Loucy (cell line): ENCODE results near the gene RNPS1.

Source experiments
- H2AFZ ChIP-seq: fragments of 200-600 bp; sonication (generic); 2 replicates; pipeline ENCODE4 v1.6.0; 2016; ENCODE audit warnings: antibody characterized with exemption, mild to moderate bottlenecking, low read length, moderate library complexity
- H3F3A ChIP-seq: fragments of 200-600 bp; 2 replicates; pipeline ENCODE4 v1.6.0; 2016; ENCODE audit warnings: antibody characterized with exemption, low read depth, mild to moderate bottlenecking
- H3K27me3 ChIP-seq: fragments of 200-600 bp; sonication (generic); 2 replicates; pipeline ENCODE4 v1.6.1; 2014; ENCODE audit warnings: low read length, mild to moderate bottlenecking; ENCODE audit not compliant: insufficient read depth, poor library complexity, severe bottlenecking
- H3K36me3 ChIP-seq: fragments of 200-600 bp; sonication (generic); 2 replicates; pipeline ENCODE4 v1.6.1; 2016; ENCODE audit warnings: low read length; ENCODE audit not compliant: insufficient read depth
- H3K4me1 ChIP-seq: fragments of 200-600 bp; sonication (generic); 2 replicates; pipeline ENCODE4 v1.5.1; 2014; ENCODE audit warnings: low read length, mild to moderate bottlenecking; ENCODE audit not compliant: insufficient read depth, poor library complexity, severe bottlenecking
- H3K4me2 ChIP-seq: fragments of 200-600 bp; sonication (generic); 2 replicates; pipeline ENCODE4 v1.6.0; 2014; ENCODE audit warnings: antibody characterized with exemption, low read length, low read depth, mild to moderate bottlenecking; ENCODE audit not compliant: poor library complexity, severe bottlenecking
- H3K4me3 ChIP-seq: fragments of 200-600 bp; sonication (generic); 2 replicates; pipeline ENCODE4 v1.5.1; 2014; ENCODE audit warnings: low read length, mild to moderate bottlenecking, mixed read lengths; ENCODE audit not compliant: poor library complexity, severe bottlenecking
- H3K79me2 ChIP-seq: fragments of 200-600 bp; sonication (generic); 2 replicates; pipeline ENCODE4 v1.6.1; 2014; ENCODE audit warnings: low read length; ENCODE audit not compliant: insufficient read depth
- H3K9ac ChIP-seq: fragments of 200-600 bp; sonication (generic); 2 replicates; pipeline ENCODE4 v1.6.0; 2014; ENCODE audit warnings: mild to moderate bottlenecking, low read depth, low read length, moderate library complexity; ENCODE audit not compliant: poor library complexity, severe bottlenecking
- H3K9me2 ChIP-seq: fragments of 200-600 bp; sonication (generic); replicated peaks from 2 replicates; pipeline ENCODE4 v1.6.1; 2016; ENCODE audit warnings: low read depth, low read length, mixed read lengths
- H3K9me3 ChIP-seq: fragments of 200-600 bp; sonication (generic); 2 replicates; pipeline ENCODE4 v1.6.1; 2014; ENCODE audit warnings: mild to moderate bottlenecking, antibody characterized with exemption, low read length, low read depth; ENCODE audit not compliant: insufficient read depth
- H4K20me1 ChIP-seq: fragments of 200-600 bp; sonication (generic); 2 replicates; pipeline ENCODE4 v1.6.0; 2014; ENCODE audit warnings: antibody characterized with exemption, low read length, mild to moderate bottlenecking; ENCODE audit not compliant: insufficient read depth, poor library complexity, severe bottlenecking
- CTCF ChIP-seq: fragments of 200-600 bp; sonication (generic); conservative IDR thresholded peaks from 2 replicates; pipeline ENCODE4 v1.5.1; 2014; ENCODE audit warnings: mild to moderate bottlenecking, antibody characterized with exemption, low read length
- EZH2phosphoT487 ChIP-seq: fragments of 200-600 bp; IDR thresholded peaks from 2 replicates; pipeline ENCODE4 v1.6.1; 2018; ENCODE audit warnings: antibody characterized with exemption, mild to moderate bottlenecking, moderate library complexity, borderline replicate concordance

The RNPS1 gene

DNA sequence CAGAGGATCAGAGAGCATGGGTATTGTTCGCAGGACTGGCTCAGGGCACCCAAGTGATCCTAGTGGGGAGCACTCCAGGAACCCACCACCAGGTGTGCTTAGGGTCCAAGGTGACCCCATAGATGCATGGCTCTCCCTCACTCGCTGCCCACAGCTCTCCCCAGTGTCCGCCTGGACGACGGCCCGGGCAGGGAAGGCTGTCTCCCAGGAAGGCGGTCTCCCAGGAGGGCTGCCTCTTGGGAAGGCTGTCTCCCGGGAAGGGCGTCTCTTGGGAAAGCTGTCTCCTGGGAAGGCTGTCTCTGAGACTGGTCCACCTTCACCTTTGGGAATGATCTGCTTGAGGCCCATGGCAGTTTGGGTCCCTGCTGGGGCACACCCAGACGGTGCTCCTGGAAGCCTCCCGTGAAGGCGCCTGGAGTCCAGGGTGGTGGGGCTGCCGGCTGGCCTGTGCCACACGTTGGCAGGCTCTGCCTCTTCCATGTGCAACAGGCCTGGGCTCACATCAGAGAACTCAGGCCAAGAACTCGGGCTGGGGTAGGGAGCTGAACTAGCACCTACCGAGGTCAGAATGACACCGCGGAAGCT lies 21.5 kb downstream of the RNPS1 start:
- no peaks in the 10 kb centered on the region for H3K9me3 ChIP-seq
- no peak overlapping the region for H3K9ac ChIP-seq
- no peak overlapping the region for H3K4me2 ChIP-seq
- no peak overlapping the region for H2AFZ ChIP-seq
- no peaks in the 10 kb centered on the region for H3K4me1 ChIP-seq
- no peak overlapping the region for H3K4me3 ChIP-seq
- no peaks in the 10 kb centered on the region for H3K27me3 ChIP-seq
- H3F3A ChIP-seq, result no peaks in the 10 kb centered on the region
- H3K79me2 ChIP-seq, result peaks cover 10% of the 10 kb centered on the region; the same call in 1 of the 2 replicates
- no peaks in the 10 kb centered on the region for H4K20me1 ChIP-seq
- no peaks in the 10 kb centered on the region for H3K36me3 ChIP-seq
- no peak for TF ChIP-seq CTCF
- no peaks in the 10 kb centered on the region for H3K9me2 ChIP-seq

DNA sequence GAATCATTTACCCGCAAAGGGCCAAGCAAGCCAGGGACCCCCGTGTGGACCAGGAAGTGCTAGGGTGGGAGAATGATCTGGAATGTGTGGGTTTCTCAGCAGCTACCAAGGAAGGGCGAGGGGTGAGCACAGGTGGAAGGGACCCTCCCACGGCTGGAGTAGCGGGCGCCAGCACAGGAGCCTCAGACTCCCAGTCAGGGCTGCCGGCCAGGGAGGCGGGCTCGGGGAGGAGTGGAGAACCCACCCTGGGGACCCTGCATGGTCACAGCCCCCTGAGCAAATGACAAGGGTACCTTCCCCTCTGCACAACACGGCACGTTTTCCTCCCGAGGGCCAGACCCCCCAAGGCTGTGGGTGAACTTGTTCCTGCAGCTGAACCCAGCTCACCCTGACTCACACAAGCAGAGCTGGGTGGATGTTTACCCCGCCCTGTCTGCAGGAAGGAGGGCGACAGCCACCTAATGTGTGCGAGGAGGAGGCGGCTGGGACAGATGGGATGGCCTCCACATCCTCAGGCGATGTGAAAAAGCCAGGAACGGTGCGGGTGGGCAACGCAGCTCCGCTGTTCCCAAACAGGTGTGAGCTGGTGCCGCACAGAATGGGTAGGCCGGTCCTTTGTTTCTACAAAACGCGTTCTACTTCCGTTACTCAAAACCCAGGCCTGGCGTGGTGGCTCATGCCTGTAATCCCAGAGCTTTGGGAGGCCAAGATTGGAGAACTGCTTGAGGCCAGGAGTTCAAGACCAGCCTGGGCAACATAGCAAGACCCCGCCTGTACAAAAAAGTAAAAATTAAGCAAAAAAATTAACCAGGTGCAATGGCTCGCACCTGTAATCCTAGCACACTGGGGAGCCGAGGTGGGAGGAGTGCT lies 22.8 kb downstream of the RNPS1 start:
- no peak overlapping the region for H3K9ac ChIP-seq
- H3F3A ChIP-seq, result no peaks in the 10 kb centered on the region
- H3K27me3 ChIP-seq, result no peaks in the 10 kb centered on the region
- no peaks in the 10 kb centered on the region for H3K9me3 ChIP-seq
- H2AFZ ChIP-seq, result no peak overlapping the region
- no peak overlapping the region for H3K4me3 ChIP-seq
- H3K36me3 ChIP-seq, result no peaks in the 10 kb centered on the region
- H3K4me1 ChIP-seq, result no peaks in the 10 kb centered on the region
- no peaks in the 10 kb centered on the region for H3K9me2 ChIP-seq
- peaks cover 6% of the 10 kb centered on the region; the same call in 1 of the 2 replicates for H3K79me2 ChIP-seq
- TF ChIP-seq CTCF (no peak), EZH2phosphoT487 (no peak)
- no peaks in the 10 kb centered on the region for H4K20me1 ChIP-seq
- H3K4me2 ChIP-seq, result no peak overlapping the region

GRCh38 chr16:2244301-2244700 lies 23.6 kb downstream of the RNPS1 start:
- Histone ChIP-seq H3K4me2 (no peak overlapping the region), H3K9me2 (no peaks in the 10 kb centered on the region), H3K4me3 (no peak overlapping the region), H3K9ac (no peak overlapping the region), H3K79me2 (peaks cover 1% of the 10 kb centered on the region; the same call in 1 of the 2 replicates), H4K20me1 (no peaks in the 10 kb centered on the region), H3F3A (no peaks in the 10 kb centered on the region), H3K36me3 (no peaks in the 10 kb centered on the region), H3K9me3 (no peaks in the 10 kb centered on the region), H2AFZ (no peak overlapping the region), H3K27me3 (no peaks in the 10 kb centered on the region), H3K4me1 (no peaks in the 10 kb centered on the region)
- TF ChIP-seq CTCF, result no peak
- no peak for TF ChIP-seq EZH2phosphoT487
